CD4-positive, alpha-beta T cell (primary cell): ENCODE results near the gene KIF17. TPM values are rescaled to one million over a fixed set of nuclear protein-coding genes. Genes with fewer than 3 reads are reported as not detected.

Source experiments
- ATAC-seq: fragments of 200-7000 bp; cut with Tn5 transposase; one replicate; pipeline ENCODE4 v1.10.0; 2022; ENCODE audit warnings: mild to moderate bottlenecking; ENCODE audit not compliant: poor library complexity
- CTCF ChIA-PET: fragments of 350-600 bp; sonication (Branson Sonifier 250); formaldehyde crosslinking; loops from one replicate; lab custom pipeline; 2021; ENCODE audit warnings: antibody characterized with exemption, inconsistent platforms; lab: Charles Lee
- POLR2A ChIA-PET: fragments of 350-600 bp; sonication (Branson Sonifier 250); formaldehyde crosslinking; loops from one replicate; lab custom pipeline; 2021; ENCODE audit warnings: antibody characterized with exemption, inconsistent platforms; lab: Charles Lee
- DNase-seq, 14 experiments: peaks; one replicate each; pipeline ENCODE4 v3.0.0-alpha.2; 2013 to 2020; ENCODE audit warnings: mixed read lengths in 2 of 14
- H3K27ac ChIP-seq, 2 donors: one replicate each; pipeline versions ENCODE4 v1.5.1 to v1.7.0; 2013; ENCODE audit warnings: low read length in 2 of 2, low read depth in 1 of 2, mild to moderate bottlenecking in 1 of 2
- H3K27me3 ChIP-seq, 2 experiments: 1 replicate in 1 of 2; 2 replicates in 1 of 2; pipeline versions ENCODE4 v1.6.1 to v1.7.0; 2013; ENCODE audit warnings: low read length in 2 of 2, control low read depth in 1 of 2, mild to moderate bottlenecking in 1 of 2, moderate library complexity in 1 of 2; ENCODE audit not compliant: insufficient read depth in 2 of 2, control insufficient read depth in 1 of 2
- H3K36me3 ChIP-seq: one replicate; pipeline ENCODE4 v1.6.1; 2013; ENCODE audit warnings: low read length, control low read depth; ENCODE audit not compliant: insufficient read depth
- H3K4me1 ChIP-seq: one replicate; pipeline ENCODE4 v1.6.1; 2013; ENCODE audit warnings: low read length, control low read depth; ENCODE audit not compliant: insufficient read depth
- H3K4me3 ChIP-seq: one replicate; pipeline ENCODE4 v1.5.1; 2013; ENCODE audit warnings: mild to moderate bottlenecking, low read length, moderate library complexity
- H3K9me3 ChIP-seq, 2 experiments: 1 replicate in 1 of 2; 2 replicates in 1 of 2; pipeline versions ENCODE4 v1.6.1 to v1.7.0; 2013; ENCODE audit warnings: low read length in 2 of 2, mild to moderate bottlenecking in 2 of 2, control low read depth in 1 of 2, moderate library complexity in 1 of 2; ENCODE audit not compliant: control insufficient read depth in 1 of 2, insufficient read depth in 1 of 2
- H3K27ac Mint-ChIP-seq: one replicate; pipeline ENCODE4 v1.8.0; 2020; ENCODE audit warnings: mixed read lengths
- H3K27me3 Mint-ChIP-seq: one replicate; pipeline ENCODE4 v1.8.0; 2021; ENCODE audit warnings: mixed read lengths
- H3K36me3 Mint-ChIP-seq: one replicate; pipeline ENCODE4 v1.8.0; 2021; ENCODE audit warnings: low read depth, mixed read lengths
- H3K4me1 Mint-ChIP-seq: one replicate; pipeline ENCODE4 v1.8.0; 2021; ENCODE audit warnings: low read depth, mixed read lengths
- H3K4me3 Mint-ChIP-seq: one replicate; pipeline ENCODE4 v1.8.0; 2020; ENCODE audit warnings: mild to moderate bottlenecking, mixed read lengths
- H3K9me3 Mint-ChIP-seq: one replicate; pipeline ENCODE4 v1.8.0; 2020; ENCODE audit warnings: mixed read lengths
- intact Hi-C, 2 experiments: fragments of 100-400 bp; cut with DNase I in 1 of 2; cut with micrococcal nuclease in 1 of 2; formaldehyde crosslinking; loops; one replicate each; pipeline versions ENCODE4 v1.15.1 to v1.9.0; 2023 to 2025; cut with DNase I, micrococcal nuclease
- total RNA-seq, 174 experiments: library from RNA in 2 of 174; stranded (reverse) in 2 of 174; gene quantifications; one replicate each; pipeline ENCODE4 v1.2.3 and lab custom pipeline; 2021 to 2026
- TF ChIP-seq, protein P1 (sequence below): fragments of 200-600 bp; IDR thresholded peaks from one replicate; pipeline ENCODE4 v1.8.0; 2022; ENCODE audit warnings: antibody characterized with exemption, mild to moderate bottlenecking

Gene KIF17
- total RNA-seq, 2 experiments from 2014 or later: not detected

DNA sequence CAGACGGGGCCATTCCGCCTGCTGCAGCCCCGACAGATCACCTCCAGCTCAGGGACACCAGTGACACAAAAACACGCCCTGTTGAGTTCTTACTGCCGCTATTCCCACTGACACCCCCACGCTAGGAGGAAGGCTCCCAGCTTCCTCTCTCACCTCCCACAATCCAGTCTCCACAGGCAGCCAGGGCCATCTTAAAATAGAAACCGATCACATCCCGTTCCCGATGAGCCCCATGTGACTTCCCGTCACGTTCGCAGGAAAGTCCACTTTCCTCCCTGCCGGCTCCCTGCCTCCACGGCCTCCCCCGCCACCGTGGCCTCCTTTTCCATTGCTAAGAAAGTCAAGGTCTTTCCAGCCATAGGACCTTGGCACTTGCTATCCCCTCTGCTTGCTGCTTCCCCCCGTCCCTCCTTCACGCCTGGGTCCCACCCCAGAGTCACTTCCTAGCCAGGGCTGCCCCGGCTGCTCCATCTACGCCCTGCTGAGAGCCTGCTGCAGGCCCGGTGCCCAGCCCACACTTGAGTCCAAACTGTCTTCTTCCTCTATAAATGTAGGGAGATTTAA lies 32.6 kb downstream of the KIF17 start:
- H3K36me3 ChIP-seq: no peaks in the 10 kb centered on the region
- no peaks in the 10 kb centered on the region for H3K27me3 Mint-ChIP-seq
- TF ChIP-seq, protein P1, sequence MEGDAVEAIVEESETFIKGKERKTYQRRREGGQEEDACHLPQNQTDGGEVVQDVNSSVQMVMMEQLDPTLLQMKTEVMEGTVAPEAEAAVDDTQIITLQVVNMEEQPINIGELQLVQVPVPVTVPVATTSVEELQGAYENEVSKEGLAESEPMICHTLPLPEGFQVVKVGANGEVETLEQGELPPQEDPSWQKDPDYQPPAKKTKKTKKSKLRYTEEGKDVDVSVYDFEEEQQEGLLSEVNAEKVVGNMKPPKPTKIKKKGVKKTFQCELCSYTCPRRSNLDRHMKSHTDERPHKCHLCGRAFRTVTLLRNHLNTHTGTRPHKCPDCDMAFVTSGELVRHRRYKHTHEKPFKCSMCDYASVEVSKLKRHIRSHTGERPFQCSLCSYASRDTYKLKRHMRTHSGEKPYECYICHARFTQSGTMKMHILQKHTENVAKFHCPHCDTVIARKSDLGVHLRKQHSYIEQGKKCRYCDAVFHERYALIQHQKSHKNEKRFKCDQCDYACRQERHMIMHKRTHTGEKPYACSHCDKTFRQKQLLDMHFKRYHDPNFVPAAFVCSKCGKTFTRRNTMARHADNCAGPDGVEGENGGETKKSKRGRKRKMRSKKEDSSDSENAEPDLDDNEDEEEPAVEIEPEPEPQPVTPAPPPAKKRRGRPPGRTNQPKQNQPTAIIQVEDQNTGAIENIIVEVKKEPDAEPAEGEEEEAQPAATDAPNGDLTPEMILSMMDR: no peak
- no peaks in the 10 kb centered on the region for H3K27me3 ChIP-seq
- no peak overlapping the region for H3K27ac ChIP-seq
- ChIA-PET POLR2A (no interaction called here), CTCF (no interaction called here)
- H3K4me1 ChIP-seq: peaks cover 2% of the 10 kb centered on the region
- ATAC-seq: no peak
- intact Hi-C loops: no loop called here
- H3K27ac Mint-ChIP-seq: no peak overlapping the region
- no peaks in the 10 kb centered on the region for H3K9me3 Mint-ChIP-seq
- no peaks in the 10 kb centered on the region for H3K9me3 ChIP-seq
- no peak overlapping the region for H3K4me3 ChIP-seq
- no peak for DNase-seq
- H3K36me3 Mint-ChIP-seq: no peaks in the 10 kb centered on the region
- no peak overlapping the region for H3K4me3 Mint-ChIP-seq
- H3K4me1 Mint-ChIP-seq: no peaks in the 10 kb centered on the region

DNA sequence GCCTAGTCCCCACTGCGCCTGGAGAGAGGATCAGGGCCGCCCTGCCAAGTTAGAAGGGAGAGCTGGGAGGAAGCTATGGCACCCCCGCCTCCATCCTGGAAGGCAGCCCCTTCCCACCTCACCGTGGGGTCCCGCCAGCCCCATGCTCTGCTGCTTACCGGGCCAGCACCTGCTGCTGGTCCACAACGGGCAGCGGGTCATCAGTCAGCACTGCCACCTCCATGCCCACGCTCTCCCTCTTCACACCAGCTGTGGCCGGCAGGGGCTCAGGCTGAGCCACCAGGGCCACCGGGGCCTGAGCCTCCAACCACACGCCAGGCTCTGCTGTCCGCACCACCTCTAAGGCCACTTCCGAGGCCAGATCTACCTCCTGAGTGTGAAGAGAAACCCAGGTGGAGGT lies 33.2 kb downstream of the KIF17 start:
- intact Hi-C loops: no loop called here
- no peaks in the 10 kb centered on the region for H3K36me3 ChIP-seq
- ChIA-PET CTCF (no interaction called here), POLR2A (no interaction called here)
- H3K27me3 ChIP-seq: no peaks in the 10 kb centered on the region
- H3K27ac Mint-ChIP-seq: no peak overlapping the region
- TF ChIP-seq, protein P1: no peak
- H3K9me3 Mint-ChIP-seq: no peaks in the 10 kb centered on the region
- peaks cover 2% of the 10 kb centered on the region for H3K4me1 ChIP-seq
- no peaks in the 10 kb centered on the region for H3K36me3 Mint-ChIP-seq
- H3K27ac ChIP-seq: no peak overlapping the region
- no peak overlapping the region for H3K4me3 ChIP-seq
- ATAC-seq: no peak
- no peaks in the 10 kb centered on the region for H3K4me1 Mint-ChIP-seq
- H3K4me3 Mint-ChIP-seq: no peak overlapping the region
- no peak for DNase-seq
- no peaks in the 10 kb centered on the region for H3K9me3 ChIP-seq
- H3K27me3 Mint-ChIP-seq: no peaks in the 10 kb centered on the region

DNA sequence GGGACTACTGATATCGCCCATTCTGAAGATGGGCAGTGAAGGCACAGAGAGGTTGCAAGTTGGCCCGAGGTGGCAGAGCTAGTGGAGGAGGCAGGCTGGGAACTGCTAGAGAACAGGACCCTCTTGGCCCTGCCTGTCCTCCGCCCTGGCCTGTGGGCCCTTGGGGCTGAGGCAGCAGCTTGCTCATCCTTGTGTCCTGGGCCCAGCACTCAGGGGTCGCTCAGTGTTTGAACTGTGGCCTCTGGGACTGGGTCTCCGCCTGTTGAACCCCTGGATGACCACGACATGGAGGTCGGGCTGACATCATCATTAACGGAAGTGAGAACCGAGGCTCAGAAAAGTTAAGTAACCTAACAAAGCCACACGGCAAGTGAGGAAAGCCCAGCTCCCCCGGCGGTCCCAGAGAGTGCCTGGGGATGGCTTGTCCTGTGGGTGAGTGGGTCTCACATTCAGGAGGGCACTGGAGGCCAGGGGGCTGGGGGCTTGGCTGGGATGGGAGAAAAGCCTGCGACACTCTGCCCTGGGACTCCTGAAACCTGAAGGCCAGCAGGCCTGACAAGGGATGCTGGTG lies 33.7 kb downstream of the KIF17 start:
- Histone ChIP-seq H3K36me3 (no peaks in the 10 kb centered on the region), H3K27ac (no peak overlapping the region), H3K9me3 (no peaks in the 10 kb centered on the region), H3K4me1 (peaks cover 2% of the 10 kb centered on the region), H3K4me3 (no peak overlapping the region), H3K27me3 (no peaks in the 10 kb centered on the region)
- TF ChIP-seq, protein P1: no peak
- Mint-ChIP-seq H3K4me1 (no peaks in the 10 kb centered on the region), H3K9me3 (no peaks in the 10 kb centered on the region), H3K36me3 (no peaks in the 10 kb centered on the region), H3K27ac (no peak overlapping the region), H3K27me3 (no peaks in the 10 kb centered on the region), H3K4me3 (no peak overlapping the region)
- ATAC-seq (no peak), DNase-seq (no peak)
- CTCF ChIA-PET: no interaction called here
- intact Hi-C loops: no loop called here
- POLR2A ChIA-PET: no interaction called here
